Karpas-422 (cell line): ENCODE measurements around the gene LILRB1. TPM values are rescaled to one million over a fixed set of nuclear protein-coding genes. Genes with fewer than 3 reads are reported as not detected.
A peak's percentile ranks its signal among the peaks of the same experiment; 100 is the strongest.

Experiments used
- DNase-seq: peaks from one replicate; pipeline ENCODE4 v3.0.0-alpha.2; 2015
- H2AFZ ChIP-seq: fragments of 200-600 bp; sonication (generic); 2 replicates; pipeline ENCODE4 v1.6.1; 2014; ENCODE audit warnings: antibody characterized with exemption, low read length, mixed read lengths
- H3K27ac ChIP-seq: fragments of 200-600 bp; sonication (generic); 2 replicates; pipeline ENCODE4 v1.5.1; 2014; ENCODE audit warnings: mild to moderate bottlenecking, low read length, moderate library complexity
- H3K27me3 ChIP-seq: fragments of 200-600 bp; sonication (generic); 2 replicates; pipeline ENCODE4 v1.6.1; 2014; ENCODE audit warnings: low read length, mixed read lengths
- H3K36me3 ChIP-seq: fragments of 200-600 bp; sonication (generic); 2 replicates; pipeline ENCODE4 v1.6.1; 2014; ENCODE audit warnings: low read length, mixed read lengths; ENCODE audit not compliant: insufficient read depth
- H3K4me1 ChIP-seq: fragments of 200-600 bp; sonication (generic); 2 replicates; pipeline ENCODE4 v1.6.1; 2014; ENCODE audit warnings: mild to moderate bottlenecking, low read length, mixed read lengths
- H3K4me2 ChIP-seq: fragments of 200-600 bp; sonication (generic); 2 replicates; pipeline ENCODE4 v1.6.1; 2014; ENCODE audit warnings: low read length, low read depth, mild to moderate bottlenecking; ENCODE audit not compliant: poor library complexity, severe bottlenecking
- H3K4me3 ChIP-seq: fragments of 200-600 bp; sonication (generic); 2 replicates; pipeline ENCODE4 v1.5.1; 2014; ENCODE audit warnings: mild to moderate bottlenecking, antibody characterized with exemption, low read length, mixed read lengths
- H3K79me2 ChIP-seq: fragments of 200-600 bp; sonication (generic); 2 replicates; pipeline ENCODE4 v1.6.1; 2014; ENCODE audit warnings: mild to moderate bottlenecking, low read length, mixed read lengths
- H3K9ac ChIP-seq: fragments of 200-600 bp; sonication (generic); 2 replicates; pipeline ENCODE4 v1.6.0; 2014; ENCODE audit warnings: low read length
- H3K9me2 ChIP-seq: fragments of 200-600 bp; sonication (generic), shearing (Covaris generic); replicated peaks from 2 replicates; pipeline ENCODE4 v1.6.0; 2014; ENCODE audit warnings: mild to moderate bottlenecking, low read length, moderate library complexity; ENCODE audit not compliant: insufficient read depth
- H3K9me3 ChIP-seq: fragments of 300-700, 200-600 bp; sonication (generic); 2 replicates; pipeline ENCODE4 v1.6.1; 2014; ENCODE audit warnings: low read length, mixed read lengths
- H4K20me1 ChIP-seq: fragments of 200-600 bp; sonication (generic); 2 replicates; pipeline ENCODE4 v1.6.1; 2014; ENCODE audit warnings: mild to moderate bottlenecking, antibody characterized with exemption, low read length, low read depth; ENCODE audit not compliant: insufficient read depth
- total RNA-seq: library from RNA; depleted of rRNA; stranded (reverse); fragments of >200 nt; shearing (Covaris generic); gene quantifications from 2 replicates; pipeline ENCODE4 v1.2.3, GENCODE V29; 2014; ENCODE audit warnings: low replicate concordance

LILRB1 gene
- total RNA-seq, 1 experiment from 2014 or later = 5.2 TPM

DNA sequence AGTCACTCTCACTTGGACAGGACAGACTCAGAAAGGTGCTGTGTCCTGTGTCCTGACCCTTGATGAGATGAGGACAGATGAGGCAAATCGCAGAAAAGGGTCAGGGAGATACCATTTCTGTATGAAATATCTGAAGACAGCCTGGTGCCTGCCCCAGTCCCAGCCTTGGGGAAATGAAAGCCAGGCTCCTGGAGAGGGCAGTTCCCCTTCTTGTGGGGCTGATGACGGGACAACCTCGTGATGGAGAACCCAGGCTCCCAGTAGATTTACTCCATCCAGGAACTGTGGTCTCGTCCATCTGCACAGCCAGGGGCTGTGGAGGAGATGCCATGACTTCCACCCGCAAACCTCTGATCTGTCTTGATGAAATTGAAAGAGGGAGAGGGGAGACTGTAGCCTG, 13.8 kb downstream of the LILRB1 start:
- Histone ChIP-seq H3K9ac (no peak overlapping the region), H3K9me2 (no peaks in the 10 kb centered on the region), H4K20me1 (no peaks in the 10 kb centered on the region), H3K4me3 (no peak overlapping the region), H3K27ac (no peak overlapping the region), H3K9me3 (no peaks in the 10 kb centered on the region), H3K36me3 (no peaks in the 10 kb centered on the region), H2AFZ (no peak overlapping the region), H3K4me1 (no peaks in the 10 kb centered on the region), H3K79me2 (no peaks in the 10 kb centered on the region), H3K4me2 (no peak overlapping the region), H3K27me3 (no peaks in the 10 kb centered on the region)
- DNase-seq = no peak

DNA sequence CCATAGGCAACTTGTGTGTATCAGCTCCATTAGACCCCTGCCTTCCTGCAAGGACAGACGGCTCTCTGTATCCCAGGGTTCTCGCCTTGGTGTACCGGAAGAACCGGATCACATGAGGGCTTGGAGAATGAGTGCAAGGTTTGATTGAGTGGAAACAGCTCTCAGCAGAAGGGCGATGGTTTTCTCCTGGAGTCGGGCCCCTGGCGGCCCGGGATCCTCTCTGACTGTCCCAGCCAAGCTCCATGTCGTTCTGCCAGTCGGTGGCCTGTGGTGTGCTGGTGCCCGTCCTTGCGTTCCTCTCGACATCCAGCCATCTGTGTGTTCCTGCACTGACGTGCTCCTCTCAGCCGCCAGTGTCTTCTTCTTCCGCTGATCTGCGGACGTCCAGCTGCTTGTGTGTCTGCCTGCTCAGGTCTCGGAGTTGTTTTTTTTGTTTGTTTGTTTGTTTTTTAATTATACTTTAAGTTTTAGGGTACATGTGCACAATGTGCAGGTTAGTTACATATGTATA, 16.1 kb downstream of the LILRB1 start:
- no peak overlapping the region for H3K4me3 ChIP-seq
- no peak overlapping the region for H3K27ac ChIP-seq
- no peak overlapping the region for H3K9ac ChIP-seq
- H3K4me2 ChIP-seq = no peak overlapping the region
- no peaks in the 10 kb centered on the region for H3K79me2 ChIP-seq
- no peaks in the 10 kb centered on the region for H3K9me3 ChIP-seq
- no peaks in the 10 kb centered on the region for H3K36me3 ChIP-seq
- no peaks in the 10 kb centered on the region for H3K4me1 ChIP-seq
- no peak for DNase-seq
- H3K9me2 ChIP-seq = no peaks in the 10 kb centered on the region
- H3K27me3 ChIP-seq = no peaks in the 10 kb centered on the region
- H4K20me1 ChIP-seq = no peaks in the 10 kb centered on the region
- no peak overlapping the region for H2AFZ ChIP-seq

- H3K9ac ChIP-seq = no peak overlapping the region
- no peak for DNase-seq
- no peaks in the 10 kb centered on the region for H3K27me3 ChIP-seq
- no peak overlapping the region for H2AFZ ChIP-seq
- H3K36me3 ChIP-seq = no peaks in the 10 kb centered on the region
- H3K9me3 ChIP-seq = no peaks in the 10 kb centered on the region
- H4K20me1 ChIP-seq = no peaks in the 10 kb centered on the region
- H3K4me2 ChIP-seq = no peak overlapping the region
- H3K4me3 ChIP-seq = no peak overlapping the region
- H3K79me2 ChIP-seq = no peaks in the 10 kb centered on the region
- no peaks in the 10 kb centered on the region for H3K4me1 ChIP-seq
- H3K9me2 ChIP-seq = no peaks in the 10 kb centered on the region
- no peak overlapping the region for H3K27ac ChIP-seq
Observed at GRCh38 chr19:54648129-54648528, 17.8 kb downstream of the LILRB1 start.

- H3K4me2 ChIP-seq = no peak overlapping the region
- H3K9me2 ChIP-seq = no peaks in the 10 kb centered on the region
- no peak overlapping the region for H3K27ac ChIP-seq
- H3K79me2 ChIP-seq = no peaks in the 10 kb centered on the region
- DNase-seq = no peak
- no peaks in the 10 kb centered on the region for H3K27me3 ChIP-seq
- no peaks in the 10 kb centered on the region for H3K9me3 ChIP-seq
- no peak overlapping the region for H3K4me3 ChIP-seq
- H2AFZ ChIP-seq = no peak overlapping the region
- H3K9ac ChIP-seq = no peak overlapping the region
- H3K4me1 ChIP-seq = no peaks in the 10 kb centered on the region
- no peaks in the 10 kb centered on the region for H3K36me3 ChIP-seq
- H4K20me1 ChIP-seq = no peaks in the 10 kb centered on the region
Observed at GRCh38 chr19:54650108-54650655, 19.9 kb downstream of the LILRB1 start.

DNA sequence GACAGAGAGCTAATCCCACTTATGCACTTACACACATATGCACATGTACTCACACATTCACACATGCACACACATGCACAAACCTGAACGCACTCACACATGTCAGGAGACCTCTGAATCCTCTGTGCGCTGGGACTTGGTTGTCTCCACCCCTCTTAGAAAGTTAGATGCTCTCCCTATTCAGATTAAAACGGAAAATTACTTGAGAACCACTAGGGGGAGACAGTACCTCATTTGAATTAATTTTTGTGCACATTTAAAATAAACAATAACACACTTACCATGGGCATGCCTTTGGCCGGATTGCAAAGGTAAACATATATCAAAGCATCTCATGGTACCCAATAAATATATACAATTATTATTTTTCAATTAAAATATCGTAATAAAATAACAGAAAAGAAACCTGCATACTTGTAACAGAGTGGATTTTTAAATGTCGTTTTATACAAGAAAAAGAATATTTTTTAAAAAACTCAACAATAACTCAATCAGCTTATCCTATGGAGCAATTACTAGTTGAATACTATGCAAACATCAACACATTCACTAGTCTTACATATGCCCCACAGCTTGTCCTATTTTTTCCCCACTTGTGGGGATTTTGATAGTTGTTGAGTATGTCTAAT, 23.0 kb downstream of the LILRB1 start:
- Histone ChIP-seq H3K27ac (no peak overlapping the region), H3K27me3 (no peaks in the 10 kb centered on the region), H4K20me1 (no peaks in the 10 kb centered on the region), H3K4me1 (no peaks in the 10 kb centered on the region), H2AFZ (no peak overlapping the region), H3K9me3 (no peaks in the 10 kb centered on the region), H3K4me3 (no peak overlapping the region), H3K4me2 (no peak overlapping the region), H3K9me2 (no peaks in the 10 kb centered on the region), H3K9ac (no peak overlapping the region), H3K79me2 (no peaks in the 10 kb centered on the region), H3K36me3 (no peaks in the 10 kb centered on the region)
- DNase-seq = peak; percentile 74

GRCh38 chr19:54654447-54655321, 24.4 kb downstream of the LILRB1 start:
- Histone ChIP-seq H3K79me2 (no peaks in the 10 kb centered on the region), H3K4me1 (no peaks in the 10 kb centered on the region), H3K4me2 (no peak overlapping the region)

GRCh38 chr19:54659300-54659699, 29.0 kb downstream of the LILRB1 start:
- H3K4me1 ChIP-seq = peaks cover 5% of the 10 kb centered on the region
- H3K36me3 ChIP-seq = no peaks in the 10 kb centered on the region
- no peaks in the 10 kb centered on the region for H3K79me2 ChIP-seq
- no peak overlapping the region for H3K4me3 ChIP-seq
- no peaks in the 10 kb centered on the region for H3K27me3 ChIP-seq
- no peak for DNase-seq
- no peak overlapping the region for H3K9ac ChIP-seq
- H3K27ac ChIP-seq = no peak overlapping the region
- H4K20me1 ChIP-seq = no peaks in the 10 kb centered on the region
- no peak overlapping the region for H2AFZ ChIP-seq
- no peak overlapping the region for H3K4me2 ChIP-seq
- no peaks in the 10 kb centered on the region for H3K9me3 ChIP-seq
- no peaks in the 10 kb centered on the region for H3K9me2 ChIP-seq

More at GRCh38 chr19:54654447-54655321, 24.4 kb downstream of the LILRB1 start:
- no peak for DNase-seq
- H3K27ac ChIP-seq = no peak overlapping the region
- H3K9ac ChIP-seq = no peak overlapping the region
- H3K9me2 ChIP-seq = no peaks in the 10 kb centered on the region
- no peaks in the 10 kb centered on the region for H3K9me3 ChIP-seq
- H3K27me3 ChIP-seq = no peaks in the 10 kb centered on the region
- no peaks in the 10 kb centered on the region for H3K36me3 ChIP-seq
- H2AFZ ChIP-seq = no peak overlapping the region
- H4K20me1 ChIP-seq = no peaks in the 10 kb centered on the region
- H3K4me3 ChIP-seq = no peak overlapping the region

GRCh38 chr19:54660306-54660705, 30.0 kb downstream of the LILRB1 start:
- Histone ChIP-seq H3K4me3 (no peak overlapping the region), H3K79me2 (no peaks in the 10 kb centered on the region), H3K27ac (no peak overlapping the region), H3K9ac (no peak overlapping the region), H3K4me2 (no peak overlapping the region), H2AFZ (no peak overlapping the region), H3K36me3 (no peaks in the 10 kb centered on the region), H3K9me3 (no peaks in the 10 kb centered on the region), H3K9me2 (no peaks in the 10 kb centered on the region), H3K4me1 (peaks cover 5% of the 10 kb centered on the region), H3K27me3 (no peaks in the 10 kb centered on the region), H4K20me1 (no peaks in the 10 kb centered on the region; the same call in 1 of the 2 replicates)
- DNase-seq = no peak
